Osteoblast (primary cell): ENCODE results near the gene RACGAP1. TPM values are rescaled to one million over a fixed set of nuclear protein-coding genes. Genes with fewer than 3 reads are reported as not detected.

Experiments used
- DNase-seq: peaks from one replicate; pipeline ENCODE4 v3.0.0; 2011; ENCODE audit warnings: low spot score, mixed read lengths; ENCODE audit not compliant: insufficient read length; ENCODE audit errors: missing footprints
- H2AFZ ChIP-seq: 2 replicates; pipeline ENCODE4 v1.6.0; 2011; ENCODE audit warnings: mild to moderate bottlenecking, low read length
- H3K27ac ChIP-seq: 2 replicates; pipeline ENCODE4 v1.5.1; 2011; ENCODE audit warnings: mild to moderate bottlenecking, low read depth, low read length, moderate library complexity
- H3K27me3 ChIP-seq: 2 replicates; pipeline ENCODE4 v1.6.0; 2012; ENCODE audit warnings: mild to moderate bottlenecking, control low read depth, inconsistent platforms, low read length, moderate library complexity; ENCODE audit not compliant: insufficient read depth
- H3K36me3 ChIP-seq: 2 replicates; pipeline ENCODE4 v1.5.1; 2011; ENCODE audit warnings: mild to moderate bottlenecking, low read length, control low read depth, moderate library complexity; ENCODE audit not compliant: insufficient read depth
- H3K4me1 ChIP-seq: 2 replicates; pipeline ENCODE4 v1.5.1; 2011; ENCODE audit warnings: mild to moderate bottlenecking, low read length, control low read depth, moderate library complexity; ENCODE audit not compliant: insufficient read depth
- H3K4me2 ChIP-seq: 2 replicates; pipeline ENCODE4 v1.6.0; 2011; ENCODE audit warnings: mild to moderate bottlenecking, low read length; ENCODE audit not compliant: insufficient read depth
- H3K4me3 ChIP-seq: fragments of 200-600 bp; sonication (generic); 3 replicates; pipeline ENCODE4 v1.5.1; 2012; ENCODE audit warnings: mild to moderate bottlenecking, low read length, inconsistent platforms; ENCODE audit not compliant: insufficient read depth
- H3K79me2 ChIP-seq: 2 replicates; pipeline ENCODE4 v1.6.0; 2012; ENCODE audit warnings: mild to moderate bottlenecking, low read length, control low read depth, inconsistent platforms; ENCODE audit not compliant: insufficient read depth
- H3K9me3 ChIP-seq: 2 replicates; pipeline ENCODE4 v1.5.1; 2011; ENCODE audit warnings: low read depth, low read length, control low read depth
- H4K20me1 ChIP-seq: 2 replicates; pipeline ENCODE4 v1.6.0; 2012; ENCODE audit warnings: mild to moderate bottlenecking, low read length, control low read depth; ENCODE audit not compliant: insufficient read depth
- total RNA-seq: library from RNA; depleted of rRNA; stranded (reverse); fragments of >200 nt; gene quantifications from 2 replicates; pipeline ENCODE4 v1.2.3, GENCODE V29; 2012
- TF ChIP-seq, protein P1 (sequence below): IDR thresholded peaks from 2 replicates; pipeline ENCODE4 v1.5.1; 2011; ENCODE audit warnings: mild to moderate bottlenecking, low read depth, low read length, moderate library complexity; ENCODE audit errors: extremely low read depth

RACGAP1 gene
- total RNA-seq, 1 donor, result 12.7 TPM

DNA sequence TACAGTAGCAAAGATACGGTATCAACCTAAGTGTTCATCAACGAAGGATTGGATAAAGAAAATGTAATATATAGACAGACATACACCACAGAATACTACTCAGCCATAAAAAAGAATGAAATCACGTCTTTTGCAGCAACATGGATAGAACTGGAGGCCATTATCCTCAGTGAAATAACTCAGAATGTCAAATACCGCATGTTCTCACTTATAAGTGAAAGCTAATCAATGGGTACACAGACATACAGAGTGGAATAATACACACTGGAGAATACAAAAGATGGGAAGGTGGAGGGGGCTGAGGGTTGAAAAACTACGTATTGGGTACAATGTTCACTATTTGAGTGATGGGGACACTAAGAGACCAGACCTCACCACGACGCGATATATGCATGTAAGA, 1.1 kb downstream of the RACGAP1 start:
- H2AFZ ChIP-seq, result peak overlapping the region; percentile 19
- H4K20me1 ChIP-seq, result no peaks in the 10 kb centered on the region
- H3K36me3 ChIP-seq, result no peaks in the 10 kb centered on the region
- H3K27ac ChIP-seq, result peak overlapping the region; percentile 71
- DNase-seq, result no peak
- no peaks in the 10 kb centered on the region for H3K27me3 ChIP-seq
- H3K4me1 ChIP-seq, result peaks cover 28% of the 10 kb centered on the region
- TF ChIP-seq, protein P1, sequence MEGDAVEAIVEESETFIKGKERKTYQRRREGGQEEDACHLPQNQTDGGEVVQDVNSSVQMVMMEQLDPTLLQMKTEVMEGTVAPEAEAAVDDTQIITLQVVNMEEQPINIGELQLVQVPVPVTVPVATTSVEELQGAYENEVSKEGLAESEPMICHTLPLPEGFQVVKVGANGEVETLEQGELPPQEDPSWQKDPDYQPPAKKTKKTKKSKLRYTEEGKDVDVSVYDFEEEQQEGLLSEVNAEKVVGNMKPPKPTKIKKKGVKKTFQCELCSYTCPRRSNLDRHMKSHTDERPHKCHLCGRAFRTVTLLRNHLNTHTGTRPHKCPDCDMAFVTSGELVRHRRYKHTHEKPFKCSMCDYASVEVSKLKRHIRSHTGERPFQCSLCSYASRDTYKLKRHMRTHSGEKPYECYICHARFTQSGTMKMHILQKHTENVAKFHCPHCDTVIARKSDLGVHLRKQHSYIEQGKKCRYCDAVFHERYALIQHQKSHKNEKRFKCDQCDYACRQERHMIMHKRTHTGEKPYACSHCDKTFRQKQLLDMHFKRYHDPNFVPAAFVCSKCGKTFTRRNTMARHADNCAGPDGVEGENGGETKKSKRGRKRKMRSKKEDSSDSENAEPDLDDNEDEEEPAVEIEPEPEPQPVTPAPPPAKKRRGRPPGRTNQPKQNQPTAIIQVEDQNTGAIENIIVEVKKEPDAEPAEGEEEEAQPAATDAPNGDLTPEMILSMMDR, result no peak
- peak overlapping the region; percentile 92 for H3K4me3 ChIP-seq
- H3K9me3 ChIP-seq, result no peaks in the 10 kb centered on the region
- peak overlapping the region; percentile 89 for H3K4me2 ChIP-seq
- H3K79me2 ChIP-seq, result peaks cover 61% of the 10 kb centered on the region

DNA sequence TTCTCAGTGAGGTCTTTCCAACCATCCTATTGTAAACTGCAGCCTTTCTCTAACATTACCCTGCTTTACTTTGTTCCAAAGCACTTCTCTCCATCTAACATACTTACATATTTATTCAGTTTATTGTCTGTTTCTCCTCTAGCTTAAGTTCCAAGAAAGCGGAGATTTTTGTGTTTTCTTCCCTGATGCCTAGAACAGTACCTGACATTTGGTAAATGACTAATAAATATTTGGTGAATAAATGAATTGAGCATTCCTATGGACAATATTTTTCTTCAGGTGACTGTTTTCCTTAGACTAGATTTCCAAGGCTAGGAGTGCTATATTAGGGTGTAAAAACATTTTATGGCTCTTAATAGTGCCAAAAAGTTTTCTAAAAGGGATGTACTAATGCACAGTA, 2.4 kb downstream of the RACGAP1 start:
- Histone ChIP-seq H2AFZ (no peak overlapping the region), H3K36me3 (no peaks in the 10 kb centered on the region), H3K27me3 (no peaks in the 10 kb centered on the region), H3K4me2 (no peak overlapping the region), H3K9me3 (no peaks in the 10 kb centered on the region), H3K27ac (peak overlapping the region; percentile 20), H3K4me1 (peaks cover 38% of the 10 kb centered on the region), H3K4me3 (no peak overlapping the region), H3K79me2 (peaks cover 74% of the 10 kb centered on the region), H4K20me1 (no peaks in the 10 kb centered on the region)
- TF ChIP-seq, protein P1, result no peak
- DNase-seq, result peak; percentile 63

DNA sequence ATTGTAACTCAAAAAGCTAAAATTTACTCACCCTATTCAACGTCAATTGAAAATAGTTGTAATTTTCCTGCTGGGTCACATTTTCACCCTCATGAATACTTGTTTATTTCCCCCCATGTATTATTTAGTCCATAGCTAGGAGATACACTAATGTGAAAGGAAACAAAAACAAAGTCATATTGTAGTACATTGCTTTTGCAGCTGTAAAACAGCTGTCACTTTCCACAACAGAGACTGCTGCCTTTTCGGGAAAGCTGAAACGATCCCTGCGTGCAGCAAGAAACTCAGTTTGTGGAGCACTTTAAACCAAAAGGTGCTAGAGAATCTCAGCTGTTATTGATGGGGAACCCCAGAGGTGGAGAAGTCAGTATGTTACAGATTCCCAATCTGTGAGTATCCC, 4.3 kb downstream of the RACGAP1 start:
- DNase-seq, result peak; percentile 44
- Histone ChIP-seq H2AFZ (peak overlapping the region; percentile 52), H3K9me3 (no peaks in the 10 kb centered on the region), H3K4me3 (peak overlapping the region; percentile 10), H4K20me1 (no peaks in the 10 kb centered on the region), H3K36me3 (no peaks in the 10 kb centered on the region), H3K79me2 (peaks cover 92% of the 10 kb centered on the region), H3K4me2 (peak overlapping the region; percentile 51), H3K4me1 (peaks cover 49% of the 10 kb centered on the region), H3K27ac (peak overlapping the region; percentile 7), H3K27me3 (no peaks in the 10 kb centered on the region)
- TF ChIP-seq, protein P1, result no peak

DNA sequence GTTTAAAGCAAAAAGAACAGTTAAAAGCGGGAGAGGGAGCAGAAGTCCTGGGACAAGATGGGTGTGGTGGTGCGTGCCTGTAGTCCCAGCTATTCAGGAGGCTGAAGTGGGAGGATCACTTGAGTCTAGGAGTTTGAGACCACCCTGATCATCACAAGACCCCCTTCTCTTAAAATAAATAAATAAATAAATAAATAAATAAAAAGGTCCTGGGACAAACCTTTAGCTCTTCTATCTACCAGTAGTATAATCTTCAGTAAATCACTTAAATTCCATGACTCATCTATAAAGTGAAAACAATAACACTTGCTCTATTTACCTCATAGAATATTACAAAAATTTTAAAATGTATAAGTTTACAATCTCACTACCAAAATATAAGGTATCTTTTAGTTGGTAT, 5.8 kb downstream of the RACGAP1 start:
- H3K27me3 ChIP-seq, result no peaks in the 10 kb centered on the region
- peaks cover under 1% of the 10 kb centered on the region for H3K36me3 ChIP-seq
- H3K4me3 ChIP-seq, result no peak overlapping the region
- peak overlapping the region; percentile 75 for H3K27ac ChIP-seq
- H2AFZ ChIP-seq, result no peak overlapping the region
- no peak overlapping the region for H3K4me2 ChIP-seq
- H3K79me2 ChIP-seq, result peaks cover 97% of the 10 kb centered on the region
- H4K20me1 ChIP-seq, result no peaks in the 10 kb centered on the region
- no peaks in the 10 kb centered on the region for H3K9me3 ChIP-seq
- TF ChIP-seq, protein P1, result no peak
- peaks cover 42% of the 10 kb centered on the region for H3K4me1 ChIP-seq
- DNase-seq, result no peak
